ENCODE measurements around the gene ASB1. TPM values are rescaled to one million over a fixed set of nuclear protein-coding genes. Genes with fewer than 3 reads are reported as not detected.
A peak's percentile ranks its signal among the peaks of the same experiment; 100 is the strongest.

The ASB1 gene
- polyA plus RNA-seq, 1 experiment = 29.8 TPM

DNA sequence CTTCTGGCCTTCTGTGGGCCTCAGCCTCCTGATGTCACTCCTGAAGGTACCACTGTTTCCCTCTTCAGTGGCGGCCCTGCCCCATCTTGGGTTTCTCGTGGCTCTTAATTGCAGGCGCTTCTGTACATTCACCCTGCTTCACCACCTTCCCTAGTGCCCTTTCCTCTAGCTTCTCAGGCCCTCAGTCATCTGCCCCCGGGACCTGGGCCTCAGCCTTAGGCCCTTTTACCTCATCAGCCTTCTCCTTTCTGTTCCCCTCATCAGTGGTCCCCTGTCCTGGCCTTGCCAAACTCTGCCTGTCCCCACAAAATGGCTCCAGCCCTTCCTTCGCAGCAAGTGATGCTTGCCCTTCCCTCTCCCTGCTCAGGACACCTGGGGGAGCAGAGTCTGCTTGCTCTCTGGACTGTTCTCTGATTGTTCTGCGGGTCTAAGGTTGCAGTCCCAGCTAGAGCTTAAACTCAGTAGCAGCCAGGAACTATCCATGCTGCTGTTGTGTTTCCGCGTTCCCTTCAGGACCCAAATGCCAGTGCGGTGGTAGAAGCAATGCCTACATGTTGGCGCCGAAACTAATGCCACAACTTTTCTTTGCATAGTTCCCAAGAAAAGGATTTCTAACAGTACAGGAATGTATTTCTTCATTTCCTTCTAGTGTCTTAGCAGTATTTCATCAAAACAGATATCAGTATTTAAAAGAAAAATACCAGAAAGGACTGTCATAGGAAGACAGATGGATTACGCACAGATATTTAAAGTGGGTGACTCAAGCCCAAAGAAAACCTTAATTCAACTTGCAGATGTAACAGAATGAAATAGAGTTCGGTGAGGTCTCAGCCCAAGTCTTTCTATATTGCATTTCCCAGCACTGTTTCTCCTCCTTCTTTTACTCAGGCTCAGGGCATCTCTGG, 7.5 kb downstream of the ASB1 start:
- Histone ChIP-seq H3K9me3 (ENCODE audit: control insufficient read depth, insufficient read depth, low read length) (peaks cover 5% of the 10 kb centered on the region), H3K27ac (ENCODE audit: low read depth, low read length) (peak overlapping the region; percentile 99), H3K4me3 (ENCODE audit: low read depth, low read length) (no peak overlapping the region; the same call in 1 of the 2 replicates), H3K27me3 (ENCODE audit: control insufficient read depth, insufficient read depth, low read length) (no peaks in the 10 kb centered on the region)
- TF ChIP-seq, protein P1, sequence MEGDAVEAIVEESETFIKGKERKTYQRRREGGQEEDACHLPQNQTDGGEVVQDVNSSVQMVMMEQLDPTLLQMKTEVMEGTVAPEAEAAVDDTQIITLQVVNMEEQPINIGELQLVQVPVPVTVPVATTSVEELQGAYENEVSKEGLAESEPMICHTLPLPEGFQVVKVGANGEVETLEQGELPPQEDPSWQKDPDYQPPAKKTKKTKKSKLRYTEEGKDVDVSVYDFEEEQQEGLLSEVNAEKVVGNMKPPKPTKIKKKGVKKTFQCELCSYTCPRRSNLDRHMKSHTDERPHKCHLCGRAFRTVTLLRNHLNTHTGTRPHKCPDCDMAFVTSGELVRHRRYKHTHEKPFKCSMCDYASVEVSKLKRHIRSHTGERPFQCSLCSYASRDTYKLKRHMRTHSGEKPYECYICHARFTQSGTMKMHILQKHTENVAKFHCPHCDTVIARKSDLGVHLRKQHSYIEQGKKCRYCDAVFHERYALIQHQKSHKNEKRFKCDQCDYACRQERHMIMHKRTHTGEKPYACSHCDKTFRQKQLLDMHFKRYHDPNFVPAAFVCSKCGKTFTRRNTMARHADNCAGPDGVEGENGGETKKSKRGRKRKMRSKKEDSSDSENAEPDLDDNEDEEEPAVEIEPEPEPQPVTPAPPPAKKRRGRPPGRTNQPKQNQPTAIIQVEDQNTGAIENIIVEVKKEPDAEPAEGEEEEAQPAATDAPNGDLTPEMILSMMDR (IDR thresholded peaks at IDR 0.05; ENCODE audit: low read depth, low read length) = no peak
- POLR2A ChIA-PET = interaction anchor here (1.3 kb wide), 1 partner anchor 55 kb away, joined by 3 read pairs; no protein-coding TSS in a partner anchor
- CTCF ChIA-PET = interaction anchor here (1.3 kb wide), 1 partner anchor 63 kb away, joined by 3 read pairs; no protein-coding TSS in a partner anchor
- peak; percentile 74 for DNase-seq (ENCODE audit: low read depth, low spot score)

DNA sequence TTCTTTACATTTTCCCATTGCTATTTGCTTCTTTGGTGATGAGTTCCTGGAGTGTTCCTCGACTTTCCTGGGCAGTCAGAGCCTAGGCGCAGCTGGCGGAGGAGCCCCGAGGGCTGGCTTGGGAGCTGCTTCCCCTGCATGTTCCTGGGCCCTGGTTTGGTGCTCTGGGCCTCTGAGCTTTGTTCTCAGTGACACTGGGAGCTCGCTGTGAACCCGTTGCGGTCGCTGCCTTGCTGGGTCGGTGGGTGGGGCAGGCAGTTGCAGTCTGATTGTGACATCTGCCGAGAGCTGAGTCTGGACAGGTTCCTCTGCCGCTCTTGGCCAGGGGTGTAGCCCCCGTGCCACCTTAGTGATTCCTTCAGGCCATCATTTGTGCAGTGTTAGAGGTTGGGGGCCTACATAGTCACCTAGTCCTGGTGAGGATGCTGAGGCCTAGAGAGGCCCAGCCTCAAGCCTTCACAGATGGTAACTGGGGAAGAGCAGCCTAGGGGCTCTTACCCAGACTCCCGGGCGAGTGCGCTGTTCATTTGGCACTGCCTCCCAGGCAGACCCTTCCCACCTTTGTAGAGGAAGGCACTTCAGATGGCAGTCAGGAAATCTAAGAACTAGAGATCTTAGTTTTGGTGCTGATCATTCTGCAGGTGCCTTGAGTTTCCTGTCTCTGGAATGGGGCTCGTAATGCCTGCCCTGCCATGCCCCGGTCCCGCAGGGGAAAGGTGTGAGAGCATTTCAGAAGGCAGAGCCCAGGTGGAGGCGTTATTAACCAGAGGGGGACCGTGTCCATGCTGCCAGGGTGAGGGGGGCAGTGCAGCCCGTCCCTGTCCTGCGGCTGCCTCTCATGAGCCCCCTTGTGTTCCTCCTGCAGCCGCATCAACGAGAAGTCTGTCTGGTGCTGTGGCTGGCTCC, 8.4 kb downstream of the ASB1 start:
- TF ChIP-seq, protein P1 (IDR thresholded peaks at IDR 0.05; ENCODE audit: low read depth, low read length) = no peak
- H3K27ac ChIP-seq (ENCODE audit: low read depth, low read length) = peak overlapping the region; percentile 98
- CTCF ChIA-PET = interaction anchor here (1.8 kb wide), 1 partner anchor 350 kb away, joined by 5 read pairs; no protein-coding TSS in a partner anchor
- no peak for DNase-seq (ENCODE audit: low read depth, low spot score)
- POLR2A ChIA-PET = interaction anchor here (1.3 kb wide), 1 partner anchor 56 kb away, joined by 3 read pairs; no protein-coding TSS in a partner anchor
- no peak overlapping the region; the same call in 1 of the 2 replicates for H3K4me3 ChIP-seq (ENCODE audit: low read depth, low read length)
- no peaks in the 10 kb centered on the region for H3K27me3 ChIP-seq (ENCODE audit: control insufficient read depth, insufficient read depth, low read length)
- peaks cover 5% of the 10 kb centered on the region for H3K9me3 ChIP-seq (ENCODE audit: control insufficient read depth, insufficient read depth, low read length)

DNA sequence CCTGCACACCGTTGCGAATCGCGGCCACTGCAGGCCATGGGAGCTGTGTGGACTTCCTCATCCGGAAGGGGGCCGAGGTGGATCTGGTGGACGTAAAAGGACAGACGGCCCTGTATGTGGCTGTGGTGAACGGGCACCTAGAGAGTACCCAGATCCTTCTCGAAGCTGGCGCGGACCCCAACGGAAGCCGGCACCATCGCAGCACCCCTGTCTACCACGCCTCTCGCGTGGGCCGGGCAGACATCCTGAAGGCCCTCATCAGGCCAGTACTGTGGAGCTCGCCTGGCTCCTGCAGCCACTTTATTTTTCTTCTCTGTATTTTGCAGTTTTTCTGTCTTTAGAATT, 9.0 kb downstream of the ASB1 start:
- Histone ChIP-seq H3K27me3 (ENCODE audit: control insufficient read depth, insufficient read depth, low read length) (no peaks in the 10 kb centered on the region), H3K27ac (ENCODE audit: low read depth, low read length) (peak overlapping the region; percentile 98), H3K4me3 (ENCODE audit: low read depth, low read length) (no peak overlapping the region), H3K9me3 (ENCODE audit: control insufficient read depth, insufficient read depth, low read length) (peaks cover 3% of the 10 kb centered on the region)
- ChIA-PET CTCF (interaction anchor here (0.9 to 2.1 kb wide), 4 partner anchors 65 to 349 kb away, joined by 4 to 12 read pairs (median 5); no protein-coding TSS in a partner anchor), POLR2A (no interaction called here)
- TF ChIP-seq, protein P1 (IDR thresholded peaks at IDR 0.05; ENCODE audit: low read depth, low read length) = no peak
- no peak for DNase-seq (ENCODE audit: low read depth, low spot score)

DNA sequence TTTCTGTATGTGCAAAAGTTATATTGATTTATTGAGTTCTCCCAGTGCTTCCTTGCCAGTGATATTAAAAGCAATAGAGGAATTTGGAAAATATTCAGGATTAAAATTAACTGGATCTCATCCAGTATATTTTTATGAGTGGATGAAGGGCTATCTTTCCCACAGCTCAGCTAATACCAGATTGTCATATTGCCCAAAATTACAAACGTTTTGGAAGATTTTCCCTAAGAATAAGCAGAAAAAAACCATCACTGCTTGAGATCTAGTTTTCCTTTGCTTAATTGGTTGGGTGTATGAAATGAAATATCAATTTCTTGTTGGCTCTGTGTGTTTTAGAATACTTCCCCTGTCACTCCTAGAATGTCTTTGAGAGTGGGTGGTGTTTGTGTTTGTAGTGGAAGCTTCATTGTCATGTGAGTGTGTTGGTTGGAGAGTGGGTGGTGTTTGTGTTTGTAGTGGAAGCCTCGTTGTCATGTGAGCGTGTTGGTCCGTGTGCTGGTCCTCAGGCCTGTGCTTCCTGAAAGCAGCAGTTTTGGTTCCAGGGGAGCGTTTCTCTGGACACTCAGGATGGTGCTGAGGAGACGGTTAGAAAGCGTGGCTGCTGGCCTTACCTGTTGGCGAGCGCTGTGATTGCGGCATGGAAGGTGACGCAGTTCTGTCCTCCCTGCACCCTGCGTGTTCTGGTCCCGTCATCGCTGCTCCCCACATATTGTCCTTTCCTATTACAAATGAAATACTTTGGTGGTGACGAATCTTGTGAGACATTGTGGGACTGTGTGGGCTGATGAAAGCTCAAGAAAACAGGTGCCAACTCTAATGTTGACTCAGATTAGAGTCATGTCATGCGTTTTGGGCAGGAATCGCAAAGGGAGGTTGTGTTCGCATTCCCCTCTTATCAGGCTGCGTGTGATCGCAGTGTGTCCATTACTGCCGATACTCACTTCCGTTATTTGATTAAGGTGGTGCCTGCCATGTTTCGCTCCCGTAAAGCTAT, 12.4 kb downstream of the ASB1 start:
- CTCF ChIA-PET = interaction anchor here (1.1 kb wide), 1 partner anchor 68 kb away, joined by 3 read pairs; no protein-coding TSS in a partner anchor
- POLR2A ChIA-PET = no interaction called here
- DNase-seq (ENCODE audit: low read depth, low spot score) = peak; percentile 63
- H3K4me3 ChIP-seq (ENCODE audit: low read depth, low read length) = no peak overlapping the region
- TF ChIP-seq, protein P1 (IDR thresholded peaks at IDR 0.05; ENCODE audit: low read depth, low read length) = no peak
- H3K27me3 ChIP-seq (ENCODE audit: control insufficient read depth, insufficient read depth, low read length) = no peaks in the 10 kb centered on the region
- peak overlapping the region; percentile 80 for H3K27ac ChIP-seq (ENCODE audit: low read depth, low read length)
- H3K9me3 ChIP-seq (ENCODE audit: control insufficient read depth, insufficient read depth, low read length) = no peaks in the 10 kb centered on the region; the same call in 1 of the 2 replicates

Data from AG04450 (cell line).